MM.1S (cell line): ENCODE measurements around the gene TMEM209.

ENCODE experiments used
- DNase-seq: peaks from one replicate; pipeline ENCODE4 v3.0.0-alpha.2; 2015
- H2AFZ ChIP-seq: fragments of 300-600 bp; sonication (generic); 2 replicates; pipeline ENCODE4 v1.6.0; 2016; ENCODE audit warnings: antibody characterized with exemption, low read length
- H3F3A ChIP-seq: fragments of 300-600 bp; sonication (generic); 2 replicates; pipeline ENCODE4 v1.6.1; 2016; ENCODE audit warnings: mild to moderate bottlenecking, antibody characterized with exemption, low read length, moderate library complexity, mixed read lengths; ENCODE audit not compliant: insufficient read depth
- H3K27ac ChIP-seq: fragments of 300-600 bp; sonication (generic); 2 replicates; pipeline ENCODE4 v1.5.1; 2016; ENCODE audit warnings: mild to moderate bottlenecking, low read length
- H3K27me3 ChIP-seq: fragments of 300-600 bp; sonication (generic); replicated peaks from 2 replicates; pipeline ENCODE4 v1.6.0; 2016; ENCODE audit warnings: low read length; ENCODE audit not compliant: insufficient read depth
- H3K36me3 ChIP-seq: fragments of 300-600 bp; sonication (generic); replicated peaks from 2 replicates; pipeline ENCODE4 v1.6.1; 2016; ENCODE audit warnings: mild to moderate bottlenecking, low read length, mixed read lengths; ENCODE audit not compliant: insufficient read depth
- H3K4me1 ChIP-seq: fragments of 300-600 bp; sonication (generic); 2 replicates; pipeline ENCODE4 v1.6.1; 2016; ENCODE audit warnings: low read length, mixed read lengths
- H3K4me2 ChIP-seq: fragments of 300-600 bp; sonication (generic); 2 replicates; pipeline ENCODE4 v1.6.0; 2016; ENCODE audit warnings: low read depth, low read length
- H3K4me3 ChIP-seq: fragments of 300-600 bp; sonication (generic); 2 replicates; pipeline ENCODE4 v1.5.1; 2016; ENCODE audit warnings: low read length, mixed read lengths
- H3K79me2 ChIP-seq: fragments of 300-600 bp; sonication (generic); 2 replicates; pipeline ENCODE4 v1.6.1; 2016; ENCODE audit warnings: mixed run types, low read length, mixed read lengths
- H3K9ac ChIP-seq: fragments of 300-600 bp; sonication (generic); 2 replicates; pipeline ENCODE4 v1.6.1; 2016; ENCODE audit warnings: low read length, mixed read lengths
- H3K9me2 ChIP-seq: fragments of 300-600 bp; sonication (generic); replicated peaks from 2 replicates; pipeline ENCODE4 v1.6.1; 2016; ENCODE audit warnings: mild to moderate bottlenecking, low read length, mixed read lengths; ENCODE audit not compliant: insufficient read depth
- H3K9me3 ChIP-seq: fragments of 300-600 bp; sonication (generic); replicated peaks from 2 replicates; pipeline ENCODE4 v1.6.1; 2016; ENCODE audit warnings: mild to moderate bottlenecking, low read length, mixed read lengths; ENCODE audit not compliant: insufficient read depth
- H4K20me1 ChIP-seq: fragments of 300-600 bp; sonication (generic); 2 replicates; pipeline ENCODE4 v1.6.1; 2016; ENCODE audit warnings: mild to moderate bottlenecking, low read length, moderate library complexity, mixed read lengths; ENCODE audit not compliant: insufficient read depth
- EZH2 ChIP-seq: fragments of 300-600 bp; sonication (generic); optimal IDR thresholded peaks from 2 replicates; pipeline ENCODE3; 2017; ENCODE audit warnings: low read depth, mild to moderate bottlenecking, antibody characterized with exemption, low read length, mixed read lengths
- EZH2phosphoT487 ChIP-seq: fragments of 300-600 bp; sonication (generic); IDR thresholded peaks from 2 replicates; pipeline ENCODE4 v1.6.1; 2018; ENCODE audit warnings: antibody characterized with exemption, low read length
- TF ChIP-seq, protein P1 (sequence below): fragments of 300-600 bp; sonication (generic); IDR thresholded peaks from 2 replicates; pipeline ENCODE4 v1.5.1; 2016; ENCODE audit warnings: antibody characterized with exemption, low read length, mixed read lengths

Gene TMEM209

GRCh38 chr7:130123501-130123900, 81.7 kb downstream of the TMEM209 start:
- H3K9me2 ChIP-seq: no peaks in the 10 kb centered on the region
- no peaks in the 10 kb centered on the region for H3K9me3 ChIP-seq
- no peaks in the 10 kb centered on the region for H3K79me2 ChIP-seq
- no peaks in the 10 kb centered on the region; the same call in 1 of the 2 replicates for H3K36me3 ChIP-seq
- H3F3A ChIP-seq: no peaks in the 10 kb centered on the region
- no peak overlapping the region for H3K27ac ChIP-seq
- no peaks in the 10 kb centered on the region for H4K20me1 ChIP-seq
- no peaks in the 10 kb centered on the region for H3K27me3 ChIP-seq
- no peak for DNase-seq
- H3K4me1 ChIP-seq: no peaks in the 10 kb centered on the region
- H2AFZ ChIP-seq: no peak overlapping the region
- TF ChIP-seq EZH2phosphoT487: no peak
- TF ChIP-seq, protein P1, sequence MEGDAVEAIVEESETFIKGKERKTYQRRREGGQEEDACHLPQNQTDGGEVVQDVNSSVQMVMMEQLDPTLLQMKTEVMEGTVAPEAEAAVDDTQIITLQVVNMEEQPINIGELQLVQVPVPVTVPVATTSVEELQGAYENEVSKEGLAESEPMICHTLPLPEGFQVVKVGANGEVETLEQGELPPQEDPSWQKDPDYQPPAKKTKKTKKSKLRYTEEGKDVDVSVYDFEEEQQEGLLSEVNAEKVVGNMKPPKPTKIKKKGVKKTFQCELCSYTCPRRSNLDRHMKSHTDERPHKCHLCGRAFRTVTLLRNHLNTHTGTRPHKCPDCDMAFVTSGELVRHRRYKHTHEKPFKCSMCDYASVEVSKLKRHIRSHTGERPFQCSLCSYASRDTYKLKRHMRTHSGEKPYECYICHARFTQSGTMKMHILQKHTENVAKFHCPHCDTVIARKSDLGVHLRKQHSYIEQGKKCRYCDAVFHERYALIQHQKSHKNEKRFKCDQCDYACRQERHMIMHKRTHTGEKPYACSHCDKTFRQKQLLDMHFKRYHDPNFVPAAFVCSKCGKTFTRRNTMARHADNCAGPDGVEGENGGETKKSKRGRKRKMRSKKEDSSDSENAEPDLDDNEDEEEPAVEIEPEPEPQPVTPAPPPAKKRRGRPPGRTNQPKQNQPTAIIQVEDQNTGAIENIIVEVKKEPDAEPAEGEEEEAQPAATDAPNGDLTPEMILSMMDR: no peak
- TF ChIP-seq EZH2: no peak
- H3K4me2 ChIP-seq: no peak overlapping the region
- no peak overlapping the region for H3K9ac ChIP-seq
- no peak overlapping the region for H3K4me3 ChIP-seq

DNA sequence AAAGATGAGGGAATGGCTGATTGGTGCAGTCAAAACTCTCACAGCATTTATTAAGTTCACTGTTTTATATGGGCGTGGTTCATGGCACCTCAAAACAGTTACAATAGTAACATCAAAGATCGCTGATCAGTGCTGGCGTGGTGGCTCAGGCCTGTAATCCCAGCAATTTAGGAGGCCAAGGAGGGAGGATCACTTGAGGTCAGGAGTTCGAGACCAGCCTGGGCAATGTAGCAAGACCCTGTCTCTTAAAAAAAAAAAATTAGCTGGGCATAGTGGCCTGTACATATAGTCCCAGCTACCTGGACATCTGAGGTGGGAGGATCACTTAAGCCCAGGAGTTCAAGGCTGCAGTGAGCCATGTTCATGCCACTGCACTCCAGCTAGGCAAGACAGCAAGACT, 86.4 kb downstream of the TMEM209 start:
- TF ChIP-seq EZH2phosphoT487 (no peak), EZH2 (no peak)
- TF ChIP-seq, protein P1: no peak
- no peaks in the 10 kb centered on the region for H3K9me3 ChIP-seq
- peaks cover 10% of the 10 kb centered on the region for H3F3A ChIP-seq
- H3K4me2 ChIP-seq: no peak overlapping the region
- peaks cover 11% of the 10 kb centered on the region for H3K4me1 ChIP-seq
- H3K36me3 ChIP-seq: no peaks in the 10 kb centered on the region
- no peak for DNase-seq
- H3K27me3 ChIP-seq: no peaks in the 10 kb centered on the region
- no peaks in the 10 kb centered on the region for H3K9me2 ChIP-seq
- no peaks in the 10 kb centered on the region for H4K20me1 ChIP-seq
- no peak overlapping the region for H3K27ac ChIP-seq
- H3K4me3 ChIP-seq: no peak overlapping the region
- H3K79me2 ChIP-seq: no peaks in the 10 kb centered on the region
- H2AFZ ChIP-seq: no peak overlapping the region
- H3K9ac ChIP-seq: no peak overlapping the region

- Histone ChIP-seq H2AFZ (no peak overlapping the region), H3K4me1 (peaks cover 15% of the 10 kb centered on the region), H4K20me1 (no peaks in the 10 kb centered on the region), H3K36me3 (no peaks in the 10 kb centered on the region), H3K4me3 (no peak overlapping the region), H3K4me2 (no peak overlapping the region), H3F3A (peaks cover 15% of the 10 kb centered on the region), H3K79me2 (no peaks in the 10 kb centered on the region), H3K27me3 (no peaks in the 10 kb centered on the region), H3K27ac (no peak overlapping the region), H3K9ac (no peak overlapping the region), H3K9me3 (no peaks in the 10 kb centered on the region), H3K9me2 (no peaks in the 10 kb centered on the region)
- DNase-seq: no peak
- TF ChIP-seq, protein P1: no peak
- TF ChIP-seq EZH2phosphoT487 (no peak), EZH2 (no peak)
Measured at GRCh38 chr7:130118294-130118693, 86.9 kb downstream of the TMEM209 start.
